Lung (tissue), 12 donors: Measurements from ENCODE around the gene ZMYM5. TPM values are rescaled to one million over a fixed set of nuclear protein-coding genes. Genes with fewer than 3 reads are reported as not detected.
A peak's percentile ranks its signal among the peaks of the same experiment; 100 is the strongest.

Source experiments
- ATAC-seq: fragments of 200-7000 bp; cut with Tn5 transposase; one replicate; pipeline ENCODE4 v1.9.1; 2020; ENCODE audit warnings: moderate number of reproducible peaks; ENCODE audit not compliant: insufficient read depth, low FRiP score
- DNase-seq, 3 donors: peaks; one replicate each; pipeline ENCODE4 v3.0.0-alpha.2; 2013 to 2017
- H3K27ac ChIP-seq, 2 donors: one replicate each; pipeline ENCODE4 v1.5.1; 2013; ENCODE audit warnings: mild to moderate bottlenecking in 2 of 2, moderate library complexity in 2 of 2, control low read depth in 1 of 2, inconsistent platforms in 1 of 2, low read depth in 1 of 2, low read length in 1 of 2
- H3K27me3 ChIP-seq, 3 donors: one replicate each; pipeline ENCODE4 v1.5.1; 2013; ENCODE audit warnings: low read length in 2 of 3; ENCODE audit not compliant: control insufficient read depth in 3 of 3, insufficient read depth in 3 of 3
- H3K36me3 ChIP-seq, 4 donors: one replicate each; pipeline ENCODE4 v1.5.1; 2013; ENCODE audit warnings: low read length in 4 of 4, mild to moderate bottlenecking in 1 of 4, moderate library complexity in 1 of 4; ENCODE audit not compliant: control insufficient read depth in 4 of 4, insufficient read depth in 4 of 4
- H3K4me1 ChIP-seq, 5 donors: one replicate each; pipeline ENCODE4 v1.5.1; 2013; ENCODE audit warnings: low read length in 5 of 5, mild to moderate bottlenecking in 2 of 5, moderate library complexity in 1 of 5; ENCODE audit not compliant: control insufficient read depth in 5 of 5, insufficient read depth in 5 of 5
- H3K4me3 ChIP-seq: one replicate; pipeline ENCODE4 v1.5.1; 2013; ENCODE audit warnings: mild to moderate bottlenecking, control low read depth, moderate library complexity
- H3K9ac ChIP-seq, 2 donors: one replicate each; pipeline ENCODE4 v1.5.1; 2013; ENCODE audit warnings: low read length in 2 of 2, control low read depth in 1 of 2; ENCODE audit not compliant: insufficient read depth in 1 of 2
- H3K9me3 ChIP-seq, 4 donors: one replicate each; pipeline ENCODE4 v1.5.1; 2013; ENCODE audit warnings: low read length in 3 of 4, mild to moderate bottlenecking in 1 of 4, moderate library complexity in 1 of 4; ENCODE audit not compliant: control insufficient read depth in 4 of 4, insufficient read depth in 3 of 4
- CTCF ChIP-seq: IDR thresholded peaks from 2 replicates; pipeline ENCODE4 v1.5.1; 2012; ENCODE audit warnings: mild to moderate bottlenecking; ENCODE audit errors: control extremely low read depth, extremely low read depth
- WGBS, 2 donors: extraction: QIAGEN DNeasy Blood & Tissue Kit; methylation state at CpG; one replicate each; pipeline ENCODE4 v1.1.7; 2013; 5-methylcytosine and 5-hydroxymethylcytosine counted together
- polyA plus RNA-seq, 2 donors: library from polyadenylated mRNA; stranded (reverse); fragments of 200-250 nt; gene quantifications; one replicate each; pipeline ENCODE4 v1.2.1, GENCODE V29; 2013
- total RNA-seq, 2 donors: library from RNA; depleted of rRNA in 1 of 2; stranded (reverse); fragments of >200 nt in 1 of 2; gene quantifications; one replicate each; pipeline ENCODE4 v1.2.1, GENCODE V29; 2014 to 2021
- donor health status: control.
- donor health status: control.
- donor health status: Bipolar disorder and iron deficiency.
- donor health status: healthy.
- donor health status: DM: yes; HTN: yes; CAD: no.

The ZMYM5 gene
- total and polyA plus RNA-seq, 4 donors = 5.6 to 32.8 (median 8.6) TPM

- no peak for TF ChIP-seq CTCF
- no peak overlapping the region for H3K4me3 ChIP-seq
- WGBS, 2 donors = 89% methylated on average over 3 of the region's 3 CpGs
Observed at GRCh38 chr13:19822673-19823072, 40.8 kb downstream of the ZMYM5 start.

GRCh38 chr13:19818223-19818842 is 45.1 kb downstream of the ZMYM5 start:
- DNase-seq = peak; percentile 31 to 59 (median 56)
- ATAC-seq = peak; percentile 88
- TF ChIP-seq CTCF = peak; percentile 14

More at GRCh38 chr13:19822673-19823072, 40.8 kb downstream of the ZMYM5 start:
- Histone ChIP-seq H3K36me3 (peaks cover 5 to 21% (median 16%) of the 10 kb centered on the region in 4 donors), H3K4me1 (no peaks in the 10 kb centered on the region), H3K9ac (no peak overlapping the region), H3K9me3 (no peaks in the 10 kb centered on the region), H3K27me3 (no peaks in the 10 kb centered on the region), H3K27ac (no peak overlapping the region)
- no peak for ATAC-seq
- DNase-seq = no peak

GRCh38 chr13:19817510-19818158 is 45.8 kb downstream of the ZMYM5 start:
- no peaks in the 10 kb centered on the region for H3K9me3 ChIP-seq
- H3K27ac ChIP-seq = no peak overlapping the region
- no peak for TF ChIP-seq CTCF
- peaks cover 2 to 13% (median 10%) of the 10 kb centered on the region in 4 donors for H3K36me3 ChIP-seq
- DNase-seq (no peak), ATAC-seq (no peak)
- WGBS, 2 donors = 77 to 92% methylated on average over 7 of the region's 7 CpGs
- no peak overlapping the region for H3K4me3 ChIP-seq
- H3K9ac ChIP-seq = no peak overlapping the region
- H3K4me1 ChIP-seq = no peaks in the 10 kb centered on the region
- H3K27me3 ChIP-seq = no peaks in the 10 kb centered on the region

More at GRCh38 chr13:19818223-19818842, 45.1 kb downstream of the ZMYM5 start:
- Histone ChIP-seq H3K9ac (no peak overlapping the region), H3K27me3 (no peaks in the 10 kb centered on the region), H3K36me3 (peaks cover 2 to 16% (median 10%) of the 10 kb centered on the region in 4 donors), H3K4me3 (no peak overlapping the region), H3K4me1 (no peaks in the 10 kb centered on the region), H3K27ac (no peak overlapping the region), H3K9me3 (no peaks in the 10 kb centered on the region)
- 72 to 74% methylated on average over 27 of the region's 27 CpGs for WGBS, 2 donors
